Skeletal muscle satellite cell (primary cell): ENCODE results near the gene CSTPP1.
"Not testable (repeated sequence)": the region's sequence is repeated elsewhere in the genome, so short reads cannot be mapped to it uniquely, and the experiment has no call there.

Experiments
- H3K27me3 ChIP-seq: 2 replicates; pipeline ENCODE4 v1.7.0; 2013; ENCODE audit warnings: low read length; ENCODE audit not compliant: control insufficient read depth, insufficient read depth
- H3K36me3 ChIP-seq: 2 replicates; pipeline ENCODE4 v1.7.0; 2013; ENCODE audit warnings: mild to moderate bottlenecking, control low read depth, low read length; ENCODE audit not compliant: insufficient read depth
- H3K4me1 ChIP-seq: 2 replicates; pipeline ENCODE4 v1.7.0; 2013; ENCODE audit warnings: low read length; ENCODE audit not compliant: control insufficient read depth, insufficient read depth
- H3K4me2 ChIP-seq: 2 replicates; pipeline ENCODE4 v1.7.0; 2013; ENCODE audit warnings: mild to moderate bottlenecking, low read length
- H3K4me3 ChIP-seq: 2 replicates; pipeline ENCODE4 v1.7.0; 2013; ENCODE audit warnings: low read length
- H3K9ac ChIP-seq: 2 replicates; pipeline ENCODE4 v1.7.0; 2013; ENCODE audit warnings: mild to moderate bottlenecking, low read depth, low read length, moderate library complexity
- H3K9me3 ChIP-seq: replicated peaks from 2 replicates; pipeline ENCODE4 v1.7.0; 2013; ENCODE audit warnings: mild to moderate bottlenecking, control low read depth, low read length

The CSTPP1 gene

GRCh38 chr11:47056261-47056915, 119.8 kb downstream of the CSTPP1 start:
- no peaks in the 10 kb centered on the region for H3K9me3 ChIP-seq
- H3K4me1 ChIP-seq = peaks cover 11% of the 10 kb centered on the region
- no peak overlapping the region for H3K4me3 ChIP-seq
- H3K4me2 ChIP-seq = no peak overlapping the region
- H3K27me3 ChIP-seq = no peaks in the 10 kb centered on the region
- no peak overlapping the region for H3K9ac ChIP-seq
- no peaks in the 10 kb centered on the region for H3K36me3 ChIP-seq

GRCh38 chr11:47057365-47057764, 120.8 kb downstream of the CSTPP1 start:
- H3K27me3 ChIP-seq = no peaks in the 10 kb centered on the region
- no peak overlapping the region for H3K4me3 ChIP-seq
- no peaks in the 10 kb centered on the region for H3K36me3 ChIP-seq
- H3K9ac ChIP-seq = no peak overlapping the region
- no peaks in the 10 kb centered on the region for H3K9me3 ChIP-seq
- peaks cover 11% of the 10 kb centered on the region for H3K4me1 ChIP-seq
- H3K4me2 ChIP-seq = no peak overlapping the region

- Histone ChIP-seq H3K4me2 (peak overlapping the region; percentile 24), H3K9me3 (no peaks in the 10 kb centered on the region), H3K27me3 (no peaks in the 10 kb centered on the region), H3K4me1 (peaks cover 11% of the 10 kb centered on the region), H3K9ac (no peak overlapping the region), H3K36me3 (no peaks in the 10 kb centered on the region), H3K4me3 (no peak overlapping the region)
These were observed 124.2 kb downstream of the CSTPP1 start for GRCh38 chr11:47060807-47061206.

- Histone ChIP-seq H3K9me3 (no peaks in the 10 kb centered on the region), H3K36me3 (no peaks in the 10 kb centered on the region), H3K27me3 (no peaks in the 10 kb centered on the region), H3K4me3 (no peak overlapping the region), H3K4me1 (peaks cover 6% of the 10 kb centered on the region), H3K9ac (no peak overlapping the region), H3K4me2 (no peak overlapping the region)
These were observed 125.0 kb downstream of the CSTPP1 start for GRCh38 chr11:47061429-47062178.

GRCh38 chr11:47062736-47063135, 126.2 kb downstream of the CSTPP1 start:
- Histone ChIP-seq H3K27me3 (no peaks in the 10 kb centered on the region), H3K4me1 (peaks cover 16% of the 10 kb centered on the region), H3K4me2 (no peak overlapping the region), H3K4me3 (no peak overlapping the region), H3K36me3 (no peaks in the 10 kb centered on the region), H3K9me3 (no peaks in the 10 kb centered on the region), H3K9ac (no peak overlapping the region)

GRCh38 chr11:47067401-47067800, 130.8 kb downstream of the CSTPP1 start:
- H3K9ac ChIP-seq = no peak overlapping the region
- no peaks in the 10 kb centered on the region for H3K36me3 ChIP-seq
- H3K9me3 ChIP-seq = no peaks in the 10 kb centered on the region
- H3K4me3 ChIP-seq = no peak overlapping the region
- H3K27me3 ChIP-seq = no peaks in the 10 kb centered on the region
- H3K4me2 ChIP-seq = no peak overlapping the region
- H3K4me1 ChIP-seq = peaks cover 11% of the 10 kb centered on the region

GRCh38 chr11:47070769-47071168, 134.2 kb downstream of the CSTPP1 start:
- H3K4me2 ChIP-seq = no peak overlapping the region
- H3K9ac ChIP-seq = no peak overlapping the region
- no peaks in the 10 kb centered on the region for H3K27me3 ChIP-seq
- H3K36me3 ChIP-seq = no peaks in the 10 kb centered on the region
- H3K4me1 ChIP-seq = peaks cover 11% of the 10 kb centered on the region
- no peaks in the 10 kb centered on the region for H3K9me3 ChIP-seq
- H3K4me3 ChIP-seq = no peak overlapping the region

- H3K4me1 ChIP-seq = peaks cover 11% of the 10 kb centered on the region
- H3K36me3 ChIP-seq = no peaks in the 10 kb centered on the region
- no peaks in the 10 kb centered on the region for H3K9me3 ChIP-seq
- no peaks in the 10 kb centered on the region for H3K27me3 ChIP-seq
- H3K4me3 ChIP-seq = no peak overlapping the region
- no peak overlapping the region for H3K4me2 ChIP-seq
- no peak overlapping the region for H3K9ac ChIP-seq
These were observed 134.8 kb downstream of the CSTPP1 start for GRCh38 chr11:47071341-47071740.

- no peaks in the 10 kb centered on the region for H3K9me3 ChIP-seq
- H3K27me3 ChIP-seq = no peaks in the 10 kb centered on the region
- peaks cover 8% of the 10 kb centered on the region for H3K4me1 ChIP-seq
- no peak overlapping the region for H3K4me2 ChIP-seq
- H3K9ac ChIP-seq = no peak overlapping the region
- no peak overlapping the region for H3K4me3 ChIP-seq
- H3K36me3 ChIP-seq = no peaks in the 10 kb centered on the region
These were observed 135.3 kb downstream of the CSTPP1 start for GRCh38 chr11:47071791-47072261.

GRCh38 chr11:47078751-47079521, 142.4 kb downstream of the CSTPP1 start:
- H3K9me3 ChIP-seq = peaks cover 5% of the 10 kb centered on the region
- no peak overlapping the region for H3K4me2 ChIP-seq
- H3K4me1 ChIP-seq = no peaks in the 10 kb centered on the region
- H3K4me3 ChIP-seq = no peak overlapping the region
- H3K36me3 ChIP-seq = no peaks in the 10 kb centered on the region
- no peak overlapping the region for H3K9ac ChIP-seq
- no peaks in the 10 kb centered on the region for H3K27me3 ChIP-seq

- H3K4me1 ChIP-seq, H3K9ac ChIP-seq, H3K9me3 ChIP-seq, H3K4me2 ChIP-seq, H3K4me3 ChIP-seq, H3K36me3 ChIP-seq, H3K27me3 ChIP-seq: not testable (repeated sequence)
These were observed 144.2 kb downstream of the CSTPP1 start for GRCh38 chr11:47080775-47081174.
